HepG2 (cell line): ENCODE data around the gene TTC9. TPM values are rescaled to one million over a fixed set of nuclear protein-coding genes. Genes with fewer than 3 reads are reported as not detected.

Experiments
- ATAC-seq: fragments of 200-7000 bp; cut with Tn5 transposase; 3 replicates; pipeline ENCODE4 v1.9.1; 2020; ENCODE audit warnings: mild to moderate bottlenecking, moderate library complexity
- BruUV-seq: library from RNA; stranded (reverse); fragments of 400-500 nt; replicated peaks from 2 replicates; lab custom pipeline; 2021; lab: Mats Ljungman, UMichigan
- CTCF ChIA-PET: fragments of 300-600 bp; formaldehyde crosslinking; extraction: SDS; loops from one replicate; lab custom pipeline; 2021; ENCODE audit warnings: low total read pairs, inconsistent platforms, low intra/inter-chr PET ratio; lab: Yijun Ruan, JAX
- POLR2A ChIA-PET: fragments of 350-600 bp; sonication (Branson Sonifier 250); formaldehyde crosslinking; loops from one replicate; lab custom pipeline; 2020; ENCODE audit warnings: antibody characterized with exemption, inconsistent platforms; lab: Yijun Ruan, JAX
- DNase-seq: peaks from one replicate; pipeline ENCODE4 v3.0.0-alpha.2; 2015; ENCODE audit warnings: low spot score
- FAIRE-seq: peaks from 3 replicates; lab custom pipeline; 2011; peaks lifted over from hg19 to GRCh38; lab: Jason Lieb, UNC
- H2AFZ ChIP-seq: one replicate; pipeline ENCODE4 v1.6.1; 2011; ENCODE audit warnings: low read length, inconsistent platforms
- H3K27ac ChIP-seq: fragments of 300-600 bp; 3 replicates; pipeline ENCODE4 v1.8.0; 2011; ENCODE audit warnings: mixed run types, mild to moderate bottlenecking, mixed read lengths, low read length, inconsistent platforms; ENCODE audit not compliant: insufficient read depth; ENCODE audit errors: extremely low read length
- H3K27me3 ChIP-seq, 2 experiments: fragments of 200-600 bp in 1 of 2; 2 replicates in 1 of 2; 3 replicates in 1 of 2; pipeline versions ENCODE4 v1.6.0 to v1.8.0; 2011; ENCODE audit warnings: low read length in 2 of 2, mild to moderate bottlenecking in 2 of 2, moderate library complexity in 2 of 2, inconsistent platforms in 1 of 2; ENCODE audit not compliant: insufficient read depth in 2 of 2, control insufficient read depth in 1 of 2
- H3K36me3 ChIP-seq, 2 experiments: fragments of 200-600 bp in 1 of 2; replicated peaks in 1 of 2; 2 replicates in 1 of 2; 3 replicates in 1 of 2; pipeline versions ENCODE4 v1.5.1 to v1.8.0; 2011; ENCODE audit warnings: low read length in 2 of 2, inconsistent platforms in 1 of 2; ENCODE audit not compliant: insufficient read depth in 2 of 2, control insufficient read depth in 1 of 2
- H3K4me1 ChIP-seq: 2 replicates; pipeline ENCODE4 v1.5.1; 2012; ENCODE audit warnings: low read length, inconsistent platforms; ENCODE audit not compliant: insufficient read depth
- H3K4me2 ChIP-seq: 2 replicates; pipeline ENCODE4 v1.6.0; 2011; ENCODE audit warnings: low read depth, low read length, inconsistent platforms
- H3K4me3 ChIP-seq, 3 experiments: fragments of 200-600 bp in 1 of 3; sonication (generic), shearing (Covaris generic) in 1 of 3; replicated peaks in 1 of 3; 2 replicates each; pipeline ENCODE4 v1.5.1; 2011 to 2016; ENCODE audit warnings: low read length in 3 of 3, inconsistent platforms in 2 of 3, low read depth in 2 of 3, mild to moderate bottlenecking in 2 of 3, control low read depth in 1 of 3, mixed read lengths in 1 of 3; ENCODE audit not compliant: insufficient read depth in 1 of 3
- H3K79me2 ChIP-seq: one replicate; pipeline ENCODE4 v1.6.1; 2011; ENCODE audit warnings: low read length, inconsistent platforms; ENCODE audit not compliant: insufficient read depth
- H3K9ac ChIP-seq: 2 replicates; pipeline ENCODE4 v1.6.0; 2011; ENCODE audit warnings: mild to moderate bottlenecking, low read depth, low read length, inconsistent platforms; ENCODE audit not compliant: insufficient read depth
- H3K9me3 ChIP-seq: 2 replicates; pipeline ENCODE4 v1.5.1; 2012; ENCODE audit warnings: mild to moderate bottlenecking, low read length
- H4K20me1 ChIP-seq: 2 replicates; pipeline ENCODE4 v1.6.0; 2011; ENCODE audit warnings: inconsistent platforms, mild to moderate bottlenecking, low read length, moderate library complexity; ENCODE audit not compliant: insufficient read depth
- ATAD3A ChIP-seq: sonication (generic); formaldehyde crosslinking; IDR thresholded peaks from 2 replicates; pipeline ENCODE4 v1.4.0; 2020; ENCODE audit warnings: missing genetic modification reagents
- ATF4 ChIP-seq, 2 experiments: fragments of 450-650 bp in 1 of 2; sonication (generic) in 1 of 2; formaldehyde crosslinking; IDR thresholded peaks; 2 replicates each; pipeline versions ENCODE4 v1.5.0 to v1.8.0; 2020 to 2022; ENCODE audit warnings: mild to moderate bottlenecking in 1 of 2, missing genetic modification reagents in 1 of 2
- CHD4 ChIP-seq: fragments of 200-600 bp; sonication (generic); IDR thresholded peaks from 2 replicates; pipeline ENCODE4 v1.7.0; 2017; ENCODE audit warnings: mild to moderate bottlenecking, low read length, borderline replicate concordance
- FOXK2 ChIP-seq: fragments of 450-650 bp; IDR thresholded peaks from 2 replicates; pipeline ENCODE4 v1.6.1; 2016
- HNRNPH1 ChIP-seq: fragments of 200-400 bp; formaldehyde crosslinking; optimal IDR thresholded peaks from 2 replicates; pipeline ENCODE3; 2017; ENCODE audit warnings: mild to moderate bottlenecking, low read depth, low read length
- SOX6 ChIP-seq, 2 experiments: fragments of 450-650 bp in 1 of 2; sonication (generic) in 1 of 2; formaldehyde crosslinking in 1 of 2; IDR thresholded peaks; 2 replicates each; pipeline versions ENCODE4 v1.4.0 to v1.6.1; 2017 to 2020; ENCODE audit warnings: antibody characterized with exemption in 1 of 2, mild to moderate bottlenecking in 1 of 2, missing genetic modification reagents in 1 of 2
- STAT5B ChIP-seq: sonication (generic); formaldehyde crosslinking; IDR thresholded peaks from 2 replicates; pipeline ENCODE4 v1.4.0; 2020; ENCODE audit warnings: missing genetic modification reagents
- ZNF354B ChIP-seq: sonication (generic); formaldehyde crosslinking; IDR thresholded peaks from 2 replicates; pipeline ENCODE4 v1.8.0; 2022; ENCODE audit warnings: mild to moderate bottlenecking, missing genetic modification reagents
- ZNF589 ChIP-seq: sonication (generic); formaldehyde crosslinking; conservative IDR thresholded peaks from 2 replicates; pipeline ENCODE4 v1.8.0; 2022; ENCODE audit warnings: mild to moderate bottlenecking, moderate library complexity, missing genetic modification reagents
- ZNF710 ChIP-seq: sonication (generic); formaldehyde crosslinking; IDR thresholded peaks from 2 replicates; pipeline ENCODE4 v1.5.0; 2020; ENCODE audit warnings: mild to moderate bottlenecking, missing genetic modification reagents, borderline replicate concordance
- WGBS: methylation state at CpG from one replicate; pipeline ENCODE4 v1.1.6; 2017; ENCODE audit warnings: low lambda C conversion rate; 5-methylcytosine and 5-hydroxymethylcytosine counted together
- in situ Hi-C: cut with HindIII; loops from 2 replicates; pipeline ENCODE4 v1.10.0; 2017; ENCODE audit warnings: low pct_unique_long_range_greater_than_20kb; ENCODE audit not compliant: extremely low pct_ligation_motif_present
- intact Hi-C: fragments of 100-400 bp; cut with micrococcal nuclease; formaldehyde crosslinking; loops from one replicate; pipeline ENCODE4 v1.10.0; 2022; ENCODE audit not compliant: unreplicated experiment
- polyA plus RNA-seq, 8 experiments: library from polyadenylated mRNA; depleted of rRNA in 3 of 8; stranded (reverse) in 7 of 8; unstranded in 1 of 8; fragments of >200 nt; fragmentation: Illumina TruSeq in 4 of 8; extraction: Trizol in 4 of 8; gene quantifications; 2 replicates each; pipeline versions ENCODE4 v1.2.1 to v1.2.3, GENCODE V29; 2011 to 2016; ENCODE audit warnings: low read depth in 4 of 8, missing spikeins in 1 of 8, mixed read lengths in 1 of 8; ENCODE audit not compliant: insufficient read depth in 1 of 8
- total RNA-seq, 5 experiments: library from RNA; depleted of rRNA; stranded (reverse); fragments of >200 nt; fragmentation: Illumina TruSeq; extraction: Trizol; gene quantifications; 2 replicates each; pipeline ENCODE4 v1.2.3, GENCODE V29; 2016; ENCODE audit warnings: low read depth in 1 of 5
- TF ChIP-seq, protein P1 (sequence below): sonication (generic); formaldehyde crosslinking; IDR thresholded peaks from 2 replicates; pipeline ENCODE4 v1.5.1; 2020; ENCODE audit warnings: mild to moderate bottlenecking, missing genetic modification reagents, borderline replicate concordance

TTC9 gene
- total and polyA plus RNA-seq, 2 of the 13 experiments (the other 11 are each of a cell fraction or from before 2014, with no cell fraction given) = 0.13 to 0.30 TPM

DNA sequence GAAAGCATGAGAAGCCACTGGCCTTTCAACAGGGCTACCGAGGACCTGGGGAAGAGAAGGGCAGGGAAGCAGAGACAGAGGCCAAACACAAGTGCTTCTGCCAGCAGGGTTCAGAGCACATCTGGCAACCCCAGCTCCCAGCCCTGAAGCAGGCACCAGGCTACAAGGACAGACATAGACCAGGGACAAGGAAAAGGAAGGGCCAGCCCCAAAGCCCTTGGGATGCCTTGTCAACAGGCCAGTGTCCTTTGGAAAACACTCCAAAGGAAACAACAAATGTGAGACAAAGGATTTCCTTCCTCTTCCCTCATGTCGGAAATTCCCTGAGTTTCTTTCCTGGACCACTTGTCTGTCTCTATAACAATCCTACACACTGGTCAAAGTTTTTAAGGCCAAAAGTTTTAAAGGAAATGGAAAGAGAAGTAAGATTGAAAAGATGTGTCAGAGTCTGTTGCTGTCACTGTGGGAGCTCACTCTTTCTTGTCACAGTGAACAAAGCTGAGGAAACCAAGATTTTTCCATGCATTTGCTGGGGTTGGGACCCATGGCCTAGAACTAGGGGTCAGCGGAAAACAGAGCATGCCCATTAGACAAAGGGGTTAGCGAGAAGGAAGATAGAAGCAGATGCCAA lies 59.4 kb downstream of the TTC9 start:
- no peaks in the 10 kb centered on the region; a peak in 1 of 5 replicates for H3K27me3 ChIP-seq
- 40% methylated on average over 4 of the region's 4 CpGs for WGBS
- TF ChIP-seq SOX6 (IDR thresholded peaks at IDR 0.05) = no peak
- TF ChIP-seq SOX6 (CRISPR knock-in tag; IDR thresholded peaks at IDR 0.05) = no peak
- TF ChIP-seq, protein P1, sequence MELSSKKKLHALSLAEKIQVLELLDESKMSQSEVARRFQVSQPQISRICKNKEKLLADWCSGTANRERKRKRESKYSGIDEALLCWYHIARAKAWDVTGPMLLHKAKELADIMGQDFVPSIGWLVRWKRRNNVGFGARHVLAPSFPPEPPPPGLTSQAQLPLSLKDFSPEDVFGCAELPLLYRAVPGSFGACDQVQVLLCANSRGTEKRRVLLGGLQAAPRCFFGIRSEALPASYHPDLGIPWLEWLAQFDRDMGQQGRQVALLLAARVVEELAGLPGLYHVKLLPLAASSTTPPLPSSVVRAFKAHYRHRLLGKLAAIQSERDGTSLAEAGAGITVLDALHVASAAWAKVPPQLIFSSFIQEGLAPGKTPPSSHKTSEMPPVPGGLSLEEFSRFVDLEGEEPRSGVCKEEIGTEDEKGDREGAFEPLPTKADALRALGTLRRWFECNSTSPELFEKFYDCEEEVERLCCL (CRISPR knock-in tag) = no peak
- TF ChIP-seq HNRNPH1 = no peak
- TF ChIP-seq FOXK2 = no peak
- TF ChIP-seq ZNF354B = no peak
- no peak for TF ChIP-seq STAT5B
- TF ChIP-seq ATF4 (CRISPR knock-in tag; IDR thresholded peaks at IDR 0.05) = no peak
- no peak for TF ChIP-seq ZNF710 (CRISPR knock-in tag)
- no peak for TF ChIP-seq ZNF589 (CRISPR knock-in tag)
- no peak for TF ChIP-seq CHD4
- no peak for TF ChIP-seq ATAD3A (CRISPR knock-in tag)
- TF ChIP-seq, all 625 proteins: peak for 0
- H3K4me3 ChIP-seq = no peak overlapping the region
- no peak overlapping the region for H2AFZ ChIP-seq
- H3K36me3 ChIP-seq = no peaks in the 10 kb centered on the region
- H3K9me3 ChIP-seq = no peaks in the 10 kb centered on the region
- intact Hi-C loops (no loop called here), in situ Hi-C loops (no loop called here)
- ATAC-seq = no peak
- no TSS peak for BruUV-seq
- H3K79me2 ChIP-seq = no peaks in the 10 kb centered on the region
- H4K20me1 ChIP-seq = no peaks in the 10 kb centered on the region
- ChIA-PET POLR2A (no interaction called here), CTCF (no interaction called here)
- H3K27ac ChIP-seq = no peak overlapping the region
- no peak overlapping the region for H3K9ac ChIP-seq
- no peak for DNase-seq
- peaks cover 33% of the 10 kb centered on the region for H3K4me1 ChIP-seq
- no peak for FAIRE-seq
- no peak overlapping the region for H3K4me2 ChIP-seq
